ENCODE results near the gene CD59. TPM values are rescaled to one million over a fixed set of nuclear protein-coding genes. Genes with fewer than 3 reads are reported as not detected.

Gene CD59
- total RNA-seq, 2 donors from 2014 or later = 368 to 529 TPM

- H3K9me3 ChIP-seq = no peaks in the 10 kb centered on the region
- H3K36me3 ChIP-seq = no peaks in the 10 kb centered on the region
- H3K4me1 ChIP-seq (ENCODE audit: control insufficient read depth in 1 of 2, low read depth in 2 of 2) = peaks cover 19 to 44% of the 10 kb centered on the region in 2 donors
- H3K27me3 ChIP-seq (replicated peaks; ENCODE audit: insufficient read depth) = no peaks in the 10 kb centered on the region
- peak overlapping the region; percentile 85 to 90 for H3K27ac ChIP-seq
- no peak for ATAC-seq (ENCODE audit: insufficient number of reproducible peaks, low FRiP score, low read depth)
- no peak for DNase-seq (ENCODE audit: low spot score)
- TF ChIP-seq, protein P1, sequence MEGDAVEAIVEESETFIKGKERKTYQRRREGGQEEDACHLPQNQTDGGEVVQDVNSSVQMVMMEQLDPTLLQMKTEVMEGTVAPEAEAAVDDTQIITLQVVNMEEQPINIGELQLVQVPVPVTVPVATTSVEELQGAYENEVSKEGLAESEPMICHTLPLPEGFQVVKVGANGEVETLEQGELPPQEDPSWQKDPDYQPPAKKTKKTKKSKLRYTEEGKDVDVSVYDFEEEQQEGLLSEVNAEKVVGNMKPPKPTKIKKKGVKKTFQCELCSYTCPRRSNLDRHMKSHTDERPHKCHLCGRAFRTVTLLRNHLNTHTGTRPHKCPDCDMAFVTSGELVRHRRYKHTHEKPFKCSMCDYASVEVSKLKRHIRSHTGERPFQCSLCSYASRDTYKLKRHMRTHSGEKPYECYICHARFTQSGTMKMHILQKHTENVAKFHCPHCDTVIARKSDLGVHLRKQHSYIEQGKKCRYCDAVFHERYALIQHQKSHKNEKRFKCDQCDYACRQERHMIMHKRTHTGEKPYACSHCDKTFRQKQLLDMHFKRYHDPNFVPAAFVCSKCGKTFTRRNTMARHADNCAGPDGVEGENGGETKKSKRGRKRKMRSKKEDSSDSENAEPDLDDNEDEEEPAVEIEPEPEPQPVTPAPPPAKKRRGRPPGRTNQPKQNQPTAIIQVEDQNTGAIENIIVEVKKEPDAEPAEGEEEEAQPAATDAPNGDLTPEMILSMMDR (IDR thresholded peaks at IDR 0.05) = no peak
- no peak overlapping the region for H3K4me3 ChIP-seq
Observed at GRCh38 chr11:33691066-33691864, 45.0 kb downstream of the CD59 start.

GRCh38 chr11:33690290-33691065, 45.7 kb downstream of the CD59 start:
- TF ChIP-seq, protein P1 (IDR thresholded peaks at IDR 0.05) = no peak
- peaks cover 19 to 44% of the 10 kb centered on the region in 2 donors for H3K4me1 ChIP-seq (ENCODE audit: control insufficient read depth in 1 of 2, low read depth in 2 of 2)
- DNase-seq (ENCODE audit: low spot score) (peak; percentile 78), ATAC-seq (ENCODE audit: insufficient number of reproducible peaks, low FRiP score, low read depth) (peak; percentile 83)
- H3K36me3 ChIP-seq = no peaks in the 10 kb centered on the region
- no peak overlapping the region for H3K4me3 ChIP-seq
- H3K27ac ChIP-seq = peak overlapping the region; percentile 85 to 90
- H3K27me3 ChIP-seq (replicated peaks; ENCODE audit: insufficient read depth) = no peaks in the 10 kb centered on the region
- H3K9me3 ChIP-seq = no peaks in the 10 kb centered on the region

GRCh38 chr11:33689501-33689900, 46.7 kb downstream of the CD59 start:
- TF ChIP-seq, protein P1 (IDR thresholded peaks at IDR 0.05) = no peak
- Histone ChIP-seq H3K27ac (peak overlapping the region; percentile 85 to 90), H3K36me3 (no peaks in the 10 kb centered on the region), H3K9me3 (no peaks in the 10 kb centered on the region), H3K27me3 (replicated peaks; ENCODE audit: insufficient read depth) (no peaks in the 10 kb centered on the region), H3K4me1 (ENCODE audit: control insufficient read depth in 1 of 2, low read depth in 2 of 2) (peaks cover 19 to 38% of the 10 kb centered on the region in 2 donors), H3K4me3 (no peak overlapping the region)
- ATAC-seq (ENCODE audit: insufficient number of reproducible peaks, low FRiP score, low read depth) = no peak
- no peak for DNase-seq (ENCODE audit: low spot score)

GRCh38 chr11:33689085-33689484, 47.1 kb downstream of the CD59 start:
- H3K4me3 ChIP-seq = no peak overlapping the region
- no peak for DNase-seq (ENCODE audit: low spot score)
- ATAC-seq (ENCODE audit: insufficient number of reproducible peaks, low FRiP score, low read depth) = no peak
- TF ChIP-seq, protein P1 (IDR thresholded peaks at IDR 0.05) = no peak
- H3K4me1 ChIP-seq (ENCODE audit: control insufficient read depth in 1 of 2, low read depth in 2 of 2) = peaks cover 19 to 38% of the 10 kb centered on the region in 2 donors
- H3K27me3 ChIP-seq (replicated peaks; ENCODE audit: insufficient read depth) = no peaks in the 10 kb centered on the region
- peak overlapping the region; percentile 85 to 90 for H3K27ac ChIP-seq
- H3K9me3 ChIP-seq = no peaks in the 10 kb centered on the region
- no peaks in the 10 kb centered on the region for H3K36me3 ChIP-seq
